B cell (primary cell): Measurements from ENCODE around the gene RPS6KL1. TPM values are rescaled to one million over a fixed set of nuclear protein-coding genes. Genes with fewer than 3 reads are reported as not detected.

ENCODE experiments used
- ATAC-seq: fragments of 200-7000 bp; cut with Tn5 transposase; one replicate; pipeline ENCODE4 v1.10.0; 2021; ENCODE audit warnings: low read depth, mild to moderate bottlenecking, moderate number of reproducible peaks, moderate library complexity
- CTCF ChIA-PET: fragments of 350-600 bp; sonication (Branson Sonifier 250); formaldehyde crosslinking; loops from one replicate; lab custom pipeline; 2021; ENCODE audit warnings: antibody characterized with exemption, inconsistent platforms; lab: Charles Lee
- POLR2A ChIA-PET: fragments of 350-600 bp; sonication (Branson Sonifier 250); formaldehyde crosslinking; loops from one replicate; lab custom pipeline; 2021; ENCODE audit warnings: antibody characterized with exemption; lab: Charles Lee
- DNase-seq: peaks from one replicate; pipeline ENCODE4 v3.0.0; 2013
- H2AFZ ChIP-seq: 2 replicates; pipeline ENCODE4 v1.6.1; 2012; ENCODE audit warnings: mild to moderate bottlenecking, low read depth, low read length; ENCODE audit not compliant: insufficient read depth, poor library complexity, severe bottlenecking
- H3K27ac ChIP-seq, 2 donors: 1 replicate in 1 of 2; 2 replicates in 1 of 2; pipeline ENCODE4 v1.5.1; 2012 to 2013; ENCODE audit warnings: low read length in 2 of 2, mild to moderate bottlenecking in 2 of 2, moderate library complexity in 1 of 2
- H3K27me3 ChIP-seq, 4 experiments: fragments of 200-600 bp in 1 of 4; sonication (generic) in 1 of 4; replicated peaks in 1 of 4; 1 replicate in 2 of 4; 2 replicates in 2 of 4; pipeline versions ENCODE4 v1.6.1 to v1.7.0; 2013 to 2016; ENCODE audit warnings: low read length in 3 of 4, mild to moderate bottlenecking in 2 of 4, mixed read lengths in 1 of 4, moderate library complexity in 1 of 4; ENCODE audit not compliant: insufficient read depth in 4 of 4, control insufficient read depth in 3 of 4; ENCODE audit errors: control extremely low read depth in 1 of 4
- H3K36me3 ChIP-seq, 2 experiments: replicated peaks in 1 of 2; 1 replicate in 1 of 2; 2 replicates in 1 of 2; pipeline versions ENCODE4 v1.6.1 to v1.7.1; 2013; ENCODE audit warnings: low read length in 1 of 2; ENCODE audit not compliant: insufficient read depth in 2 of 2, control insufficient read depth in 1 of 2; ENCODE audit errors: control extremely low read depth in 1 of 2, extremely low read depth in 1 of 2
- H3K4me1 ChIP-seq, 2 donors: fragments of 200-600 bp in 1 of 2; sonication (generic) in 1 of 2; 1 replicate in 1 of 2; 2 replicates in 1 of 2; pipeline versions ENCODE4 v1.5.1 to v1.6.1; 2013 to 2017; ENCODE audit warnings: low read length in 2 of 2; ENCODE audit not compliant: control insufficient read depth in 2 of 2, insufficient read depth in 2 of 2
- H3K4me2 ChIP-seq: replicated peaks from 2 replicates; pipeline ENCODE3; 2012; ENCODE audit warnings: mild to moderate bottlenecking, low read depth, low read length; ENCODE audit not compliant: poor library complexity, severe bottlenecking
- H3K4me3 ChIP-seq, 5 experiments: fragments of 200-600 bp in 1 of 5; sonication (generic) in 1 of 5; 1 replicate in 3 of 5; 2 replicates in 2 of 5; pipeline versions ENCODE4 v1.5.1 to v1.7.0; 2011 to 2016; ENCODE audit warnings: low read length in 4 of 5, mild to moderate bottlenecking in 4 of 5, low read depth in 2 of 5, control low read depth in 1 of 5, moderate library complexity in 1 of 5; ENCODE audit not compliant: insufficient read depth in 1 of 5; ENCODE audit errors: control extremely low read depth in 1 of 5, extremely low read depth in 1 of 5
- H3K79me2 ChIP-seq: fragments of 200-600 bp; sonication (generic); one replicate; pipeline ENCODE4 v1.6.0; 2016; ENCODE audit warnings: low read length; ENCODE audit not compliant: control insufficient read depth, insufficient read depth
- H3K9ac ChIP-seq: fragments of 200-600 bp; sonication (generic); 2 replicates; pipeline ENCODE4 v1.6.1; 2017; ENCODE audit warnings: mild to moderate bottlenecking, low read length, moderate library complexity
- H3K9me3 ChIP-seq, 3 donors: one replicate each; pipeline versions ENCODE4 v1.6.1 to v1.7.1; 2013; ENCODE audit warnings: low read length in 2 of 3; ENCODE audit not compliant: control insufficient read depth in 2 of 3, insufficient read depth in 1 of 3; ENCODE audit errors: control extremely low read depth in 1 of 3
- H4K20me1 ChIP-seq: 2 replicates; pipeline ENCODE4 v1.6.0; 2012; ENCODE audit warnings: mild to moderate bottlenecking, low read length; ENCODE audit not compliant: insufficient read depth, control insufficient read depth, poor library complexity, severe bottlenecking
- H3K27ac Mint-ChIP-seq: one replicate; pipeline ENCODE4 v1.8.0; 2021; ENCODE audit warnings: mixed read lengths
- H3K27me3 Mint-ChIP-seq: one replicate; pipeline ENCODE4 v1.8.0; 2021; ENCODE audit warnings: mixed read lengths
- H3K4me1 Mint-ChIP-seq: one replicate; pipeline ENCODE4 v1.8.0; 2021; ENCODE audit warnings: mixed read lengths
- H3K4me3 Mint-ChIP-seq: one replicate; pipeline ENCODE4 v1.8.0; 2021; ENCODE audit warnings: mixed read lengths
- H3K9me3 Mint-ChIP-seq: one replicate; pipeline ENCODE4 v1.8.0; 2022; ENCODE audit warnings: mixed read lengths; ENCODE audit not compliant: insufficient read depth
- CTCF ChIP-seq: fragments of 200-600 bp; IDR thresholded peaks from one replicate; pipeline ENCODE4 v1.8.0; 2022; ENCODE audit warnings: antibody characterized with exemption, mild to moderate bottlenecking
- EZH2 ChIP-seq: IDR thresholded peaks from 2 replicates; pipeline ENCODE4 v1.6.1; 2012; ENCODE audit warnings: borderline replicate concordance, low read depth, mild to moderate bottlenecking, moderate library complexity, low read length; ENCODE audit not compliant: insufficient read depth, poor library complexity, severe bottlenecking
- WGBS: methylation state at CpG from one replicate; pipeline ENCODE4 v1.1.5; 2013; ENCODE audit warnings: missing lambda C conversion rate; ENCODE audit not compliant: insufficient coverage; 5-methylcytosine and 5-hydroxymethylcytosine counted together
- intact Hi-C: fragments of 100-400 bp; cut with micrococcal nuclease; formaldehyde crosslinking; loops from one replicate; pipeline ENCODE4 v1.10.0; 2022
- polyA plus RNA-seq: library from polyadenylated mRNA; depleted of rRNA; stranded (reverse); fragments of >200 nt; gene quantifications from 2 replicates; pipeline ENCODE4 v1.2.3, GENCODE V29; 2012
- total RNA-seq, 2 donors: library from RNA; stranded (reverse); fragments of 120-200 nt in 1 of 2; gene quantifications; 1 replicate in 1 of 2; 2 replicates in 1 of 2; pipeline versions ENCODE4 v1.2.3 to v1.2.4, GENCODE V29; 2013 to 2022

The RPS6KL1 gene
- total and polyA plus RNA-seq, 2 donors (not counting 1 experiment from before 2014, with no cell fraction given), result 3.4 to 4.4 TPM

GRCh38 chr14:74946659-74947281 is 23.7 kb upstream of the RPS6KL1 start:
- ATAC-seq (peak; percentile 15), DNase-seq (no peak)
- intact Hi-C loops, result loop anchor here (1.0 to 10.0 kb wide), 3 partner anchors 56 to 358 kb away; partner anchors contain the start of gene EIF2B2
- Mint-ChIP-seq H3K4me3 (peak overlapping the region; percentile 42), H3K27me3 (peaks cover 3% of the 10 kb centered on the region), H3K27ac (no peak overlapping the region), H3K4me1 (peaks cover 27% of the 10 kb centered on the region), H3K9me3 (no peaks in the 10 kb centered on the region)
- peak overlapping the region; percentile 63 for H2AFZ ChIP-seq
- no peaks in the 10 kb centered on the region for H3K36me3 ChIP-seq
- ChIA-PET CTCF (interaction anchor here (0.9 to 6.7 kb wide), 17 partner anchors 9 to 357 kb away, joined by 3 to 71 read pairs (median 6); no protein-coding TSS in a partner anchor), POLR2A (no interaction called here)
- H3K4me1 ChIP-seq, result peaks cover 24 to 28% of the 10 kb centered on the region in 2 donors
- H4K20me1 ChIP-seq, result no peaks in the 10 kb centered on the region
- H3K79me2 ChIP-seq, result no peaks in the 10 kb centered on the region
- no peak overlapping the region for H3K4me3 ChIP-seq
- no peak overlapping the region for H3K9ac ChIP-seq
- H3K9me3 ChIP-seq, result no peaks in the 10 kb centered on the region
- no peaks in the 10 kb centered on the region for H3K27me3 ChIP-seq
- TF ChIP-seq EZH2 (no peak), CTCF (peak; percentile 72)
- H3K27ac ChIP-seq, result no peak overlapping the region
- WGBS, result 68% methylated on average over 5 of the region's 5 CpGs
- H3K4me2 ChIP-seq, result peak overlapping the region; percentile 56
